Tibial artery (tissue), 4 donors: ENCODE data around the gene TLN1.

Experiments
- DNase-seq, 2 donors: peaks; one replicate each; pipeline ENCODE4 v3.0.0-alpha.2; 2019
- H3K27ac ChIP-seq, 2 donors: fragments of 200-600 bp; sonication (generic) in 1 of 2; 1 replicate in 1 of 2; 2 replicates in 1 of 2; pipeline ENCODE4 v1.5.1; 2018 to 2019; ENCODE audit warnings: mild to moderate bottlenecking in 1 of 2
- H3K27me3 ChIP-seq, 2 donors: fragments of 200-600 bp; sonication (generic) in 1 of 2; one replicate each; pipeline versions ENCODE4 v1.5.1 to v1.6.0; 2016 to 2019
- H3K36me3 ChIP-seq, 3 donors: fragments of 200-600 bp; sonication (generic) in 2 of 3; one replicate each; pipeline ENCODE4 v1.5.1; 2016 to 2019; ENCODE audit warnings: mild to moderate bottlenecking in 2 of 3
- H3K4me1 ChIP-seq, 4 donors: fragments of 200-600 bp; sonication (generic) in 2 of 4; 1 replicate in 3 of 4; 2 replicates in 1 of 4; pipeline ENCODE4 v1.5.1; 2016 to 2019
- H3K4me3 ChIP-seq, 2 donors: fragments of 200-600 bp; sonication (generic) in 1 of 2; 1 replicate in 1 of 2; 2 replicates in 1 of 2; pipeline ENCODE4 v1.5.1; 2018 to 2019; ENCODE audit warnings: mild to moderate bottlenecking in 2 of 2
- H3K9me3 ChIP-seq, 3 donors: fragments of 200-600 bp; sonication (generic) in 1 of 3; one replicate each; pipeline ENCODE4 v1.5.1; 2016 to 2019
- CTCF ChIP-seq, 2 experiments: fragments of 200-600 bp in 1 of 2; fragments of 450-650 bp in 1 of 2; IDR thresholded peaks; one replicate each; pipeline ENCODE4 v1.5.1; 2017 to 2019; ENCODE audit warnings: antibody characterized with exemption in 2 of 2, mild to moderate bottlenecking in 1 of 2, moderate library complexity in 1 of 2
- intact Hi-C: fragments of 100-400 bp; cut with DNase I; formaldehyde crosslinking; loops from one replicate; pipeline ENCODE4 v1.15.0; 2023; ENCODE audit warnings: low total_unique reads

TLN1 gene

GRCh38 chr9:35703906-35704672 lies 27.9 kb downstream of the TLN1 start:
- peaks cover 100% of the 10 kb centered on the region in 3 donors for H3K36me3 ChIP-seq
- no peaks in the 10 kb centered on the region for H3K27me3 ChIP-seq
- no peaks in the 10 kb centered on the region for H3K9me3 ChIP-seq
- peaks cover 0 to 3% (median under 1%) of the 10 kb centered on the region in 4 donors for H3K4me1 ChIP-seq
- intact Hi-C loops: no loop called here
- peak overlapping the region; percentile 96 to 97 for H3K27ac ChIP-seq
- TF ChIP-seq CTCF (IDR thresholded peaks at IDR 0.05): no peak
- DNase-seq: no peak
- H3K4me3 ChIP-seq: no peak overlapping the region

GRCh38 chr9:35702696-35703095 lies 29.3 kb downstream of the TLN1 start:
- TF ChIP-seq CTCF (IDR thresholded peaks at IDR 0.05): no peak
- Histone ChIP-seq H3K27ac (peak overlapping the region; percentile 96 to 97), H3K36me3 (peaks cover 100% of the 10 kb centered on the region in 3 donors), H3K27me3 (no peaks in the 10 kb centered on the region), H3K9me3 (no peaks in the 10 kb centered on the region), H3K4me1 (peaks cover 0 to 14% (median 9%) of the 10 kb centered on the region in 4 donors), H3K4me3 (no peak overlapping the region)
- intact Hi-C loops: no loop called here
- DNase-seq: no peak

GRCh38 chr9:35700942-35701341 lies 31.1 kb downstream of the TLN1 start:
- no peak overlapping the region for H3K4me3 ChIP-seq
- peaks cover 90 to 93% (median 93%) of the 10 kb centered on the region in 3 donors for H3K36me3 ChIP-seq
- H3K27ac ChIP-seq: peak overlapping the region; percentile 96 to 97
- DNase-seq: no peak
- H3K4me1 ChIP-seq: peaks cover 0 to 32% (median 26%) of the 10 kb centered on the region in 4 donors
- intact Hi-C loops: no loop called here
- H3K9me3 ChIP-seq: no peaks in the 10 kb centered on the region
- TF ChIP-seq CTCF (IDR thresholded peaks at IDR 0.05): no peak
- H3K27me3 ChIP-seq: no peaks in the 10 kb centered on the region

- Histone ChIP-seq H3K9me3 (no peaks in the 10 kb centered on the region), H3K36me3 (peaks cover 81 to 86% (median 84%) of the 10 kb centered on the region in 3 donors), H3K27ac (peak overlapping the region; percentile 96 to 97), H3K4me3 (no peak overlapping the region), H3K4me1 (peaks cover 0 to 41% (median 32%) of the 10 kb centered on the region in 4 donors), H3K27me3 (no peaks in the 10 kb centered on the region)
- intact Hi-C loops: no loop called here
- no peak for TF ChIP-seq CTCF (IDR thresholded peaks at IDR 0.05)
- DNase-seq: no peak
Measured at GRCh38 chr9:35700031-35700430, 32.0 kb downstream of the TLN1 start.

GRCh38 chr9:35698231-35698630 lies 33.8 kb downstream of the TLN1 start:
- Histone ChIP-seq H3K4me3 (no peak overlapping the region), H3K9me3 (no peaks in the 10 kb centered on the region), H3K27ac (peak overlapping the region; percentile 96 to 97), H3K27me3 (no peaks in the 10 kb centered on the region), H3K36me3 (peaks cover 63 to 68% (median 66%) of the 10 kb centered on the region in 3 donors), H3K4me1 (peaks cover 0 to 59% (median 40%) of the 10 kb centered on the region in 4 donors)
- no peak for TF ChIP-seq CTCF (IDR thresholded peaks at IDR 0.05)
- intact Hi-C loops: loop anchor here (5.0 kb wide), 1 partner anchor 36 kb away; no protein-coding TSS in a partner anchor
- no peak for DNase-seq
